ENCODE measurements around the gene INA.
"Not testable (repeated sequence)": the region's sequence is repeated elsewhere in the genome, so short reads cannot be mapped to it uniquely, and the experiment has no call there.

INA gene

DNA sequence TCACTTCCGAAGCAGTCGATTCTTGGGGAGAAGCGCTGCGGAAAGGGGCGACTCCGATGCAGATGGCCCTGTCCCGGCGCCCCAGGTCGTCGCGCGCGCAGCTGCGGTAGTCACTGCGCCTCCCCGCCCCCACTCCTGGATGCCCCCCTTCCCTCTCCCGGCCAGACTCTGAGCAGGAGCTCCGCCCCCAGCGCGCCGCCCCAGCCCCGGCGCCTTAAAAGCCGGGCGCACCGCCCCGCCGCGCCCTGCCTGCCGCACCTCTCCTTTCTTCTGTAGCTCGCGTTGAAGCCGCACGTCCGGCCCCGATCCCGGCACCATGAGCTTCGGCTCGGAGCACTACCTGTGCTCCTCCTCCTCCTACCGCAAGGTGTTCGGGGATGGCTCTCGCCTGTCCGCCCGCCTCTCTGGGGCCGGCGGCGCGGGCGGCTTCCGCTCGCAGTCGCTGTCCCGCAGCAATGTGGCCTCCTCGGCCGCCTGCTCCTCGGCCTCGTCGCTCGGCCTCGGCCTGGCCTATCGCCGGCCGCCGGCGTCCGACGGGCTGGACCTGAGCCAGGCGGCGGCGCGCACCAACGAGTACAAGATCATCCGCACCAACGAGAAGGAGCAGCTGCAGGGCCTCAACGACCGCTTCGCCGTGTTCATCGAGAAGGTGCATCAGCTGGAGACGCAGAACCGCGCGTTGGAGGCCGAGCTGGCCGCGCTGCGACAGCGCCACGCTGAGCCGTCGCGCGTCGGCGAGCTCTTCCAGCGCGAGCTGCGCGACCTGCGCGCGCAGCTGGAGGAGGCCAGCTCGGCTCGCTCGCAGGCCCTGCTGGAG lies at the start of gene INA:
Gene INA (plus strand): TSS at position 243 of the 817 bp plus-strand sequence. CDS start 74 bp downstream, at position 317.
- peak; percentile 15 for DNase-seq (ENCODE audit: low read depth)

DNA sequence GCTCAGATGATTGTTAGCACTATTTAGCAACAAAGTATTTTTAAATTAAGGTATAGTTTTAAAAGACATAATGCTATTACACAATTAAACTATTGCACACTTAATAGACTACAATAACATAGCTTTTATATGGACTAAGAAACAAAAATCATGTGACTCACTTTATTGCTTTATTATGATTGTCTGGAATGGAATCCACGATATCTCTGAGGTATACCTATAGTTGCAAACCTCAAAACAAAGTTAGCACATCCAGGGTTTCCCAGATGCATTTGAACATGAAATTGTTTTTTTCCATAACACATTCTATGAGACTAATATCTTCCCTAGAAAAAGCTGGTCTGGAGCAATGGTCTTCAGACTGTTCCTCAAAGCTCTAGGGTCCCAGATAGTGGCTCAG lies 49.5 kb upstream of the INA start:
- peak; percentile 26 for DNase-seq (ENCODE audit: low read depth)

DNA sequence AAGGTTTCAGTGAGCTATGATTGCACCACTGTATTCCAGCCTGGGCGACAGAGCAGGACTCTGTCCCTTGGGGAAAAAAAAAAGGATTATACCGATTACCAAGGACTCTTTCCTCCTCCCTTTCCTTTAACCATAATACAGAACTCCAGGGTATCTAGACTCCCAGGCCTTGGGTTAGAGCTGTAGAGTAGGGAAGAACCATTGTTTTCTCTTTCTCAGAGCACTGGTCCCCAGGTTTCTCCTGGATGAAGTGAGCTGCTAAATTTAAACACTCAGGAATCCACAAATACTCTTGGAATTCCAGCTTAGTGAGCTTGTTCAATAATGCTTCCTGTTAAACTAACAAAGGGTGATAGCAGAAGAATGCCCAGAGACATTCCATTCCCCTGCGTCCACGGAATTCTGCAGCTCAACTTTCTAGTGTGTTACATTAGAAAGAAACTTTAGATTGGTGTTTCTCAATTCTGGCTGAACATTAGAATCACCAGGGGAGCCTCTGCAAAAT lies 45.8 kb upstream of the INA start:
- DNase-seq (ENCODE audit: low read depth): peak; percentile 97

DNA sequence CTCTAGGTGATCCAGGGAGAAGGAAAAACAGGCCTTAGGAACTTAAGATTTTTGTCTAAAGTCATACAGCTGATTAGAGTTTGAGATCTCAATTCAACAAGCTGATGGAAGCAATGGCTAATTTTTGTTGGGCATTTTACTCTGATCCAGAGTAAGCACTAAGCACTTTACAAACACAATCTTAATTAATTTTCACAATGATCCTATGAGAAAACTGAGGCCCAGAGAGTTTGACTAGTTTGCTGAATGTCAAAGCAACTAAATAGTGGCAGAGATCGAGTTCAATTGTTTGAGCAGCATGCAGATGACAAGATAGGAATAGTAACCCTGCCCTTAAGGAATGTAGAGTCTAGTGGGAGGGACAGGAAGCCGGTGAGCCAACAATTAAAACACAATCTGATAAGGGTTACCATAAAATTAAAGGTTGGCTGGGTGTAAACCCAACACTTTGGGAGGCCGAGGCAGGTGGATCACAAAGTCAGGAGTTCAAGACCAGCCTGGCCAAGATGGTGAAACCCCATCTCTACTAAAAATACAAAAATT lies 44.7 kb upstream of the INA start:
- DNase-seq (ENCODE audit: low read depth): peak; percentile 49

DNA sequence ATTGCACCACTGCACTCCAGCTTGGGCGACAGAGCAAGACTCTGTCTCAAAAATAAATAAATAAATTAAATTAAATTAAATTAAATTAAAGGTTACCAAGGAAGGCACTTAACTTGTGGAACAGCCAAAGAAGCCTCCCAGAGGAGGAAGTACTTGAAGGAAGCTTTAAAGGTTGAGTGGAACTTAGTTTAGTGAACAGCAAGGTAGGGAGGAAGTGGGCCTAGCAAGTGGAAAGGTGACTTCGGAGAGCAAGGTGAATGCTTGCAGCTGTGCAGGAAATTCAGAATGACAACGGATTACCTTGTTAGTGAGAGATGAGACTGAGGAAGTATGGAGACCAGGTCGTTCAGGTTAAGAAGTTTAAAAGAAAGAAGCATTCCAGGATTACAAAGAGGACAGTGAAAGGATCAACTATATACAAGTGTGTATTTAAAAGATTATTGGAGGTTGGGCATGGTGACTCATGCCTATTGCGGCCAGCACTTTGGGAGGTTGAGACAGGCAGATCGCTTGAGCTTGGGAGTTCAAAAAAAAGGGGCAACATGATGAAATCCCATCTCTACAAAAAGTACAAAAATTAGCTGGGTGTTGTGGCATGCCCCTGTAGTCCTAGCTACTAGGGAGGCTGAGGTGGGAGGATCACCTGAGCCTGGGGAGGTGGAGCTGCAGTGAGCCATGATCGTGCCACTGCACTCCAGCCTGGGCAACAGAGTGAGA lies 44.0 kb upstream of the INA start:
- DNase-seq (ENCODE audit: low read depth): peak; percentile 73

DNA sequence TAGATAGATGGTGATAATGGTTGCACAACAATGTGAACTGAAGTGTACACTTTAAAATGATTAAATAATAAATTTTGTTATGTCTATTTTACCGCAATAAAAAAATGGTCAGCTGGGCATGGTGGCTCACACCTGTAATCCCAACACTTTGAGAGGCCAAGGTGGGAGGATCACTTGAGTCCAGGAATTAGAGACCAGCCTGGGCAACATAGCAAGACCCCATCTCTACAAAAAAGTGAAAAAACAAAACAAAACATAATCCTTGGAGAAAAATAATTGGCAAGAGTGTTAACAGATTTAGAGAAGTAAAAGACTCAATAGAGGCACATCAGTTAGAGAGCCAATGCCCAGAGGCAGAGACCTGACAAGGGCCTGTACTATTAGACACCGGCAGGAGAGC lies 41.2 kb upstream of the INA start:
- DNase-seq (ENCODE audit: low read depth): no peak

DNA sequence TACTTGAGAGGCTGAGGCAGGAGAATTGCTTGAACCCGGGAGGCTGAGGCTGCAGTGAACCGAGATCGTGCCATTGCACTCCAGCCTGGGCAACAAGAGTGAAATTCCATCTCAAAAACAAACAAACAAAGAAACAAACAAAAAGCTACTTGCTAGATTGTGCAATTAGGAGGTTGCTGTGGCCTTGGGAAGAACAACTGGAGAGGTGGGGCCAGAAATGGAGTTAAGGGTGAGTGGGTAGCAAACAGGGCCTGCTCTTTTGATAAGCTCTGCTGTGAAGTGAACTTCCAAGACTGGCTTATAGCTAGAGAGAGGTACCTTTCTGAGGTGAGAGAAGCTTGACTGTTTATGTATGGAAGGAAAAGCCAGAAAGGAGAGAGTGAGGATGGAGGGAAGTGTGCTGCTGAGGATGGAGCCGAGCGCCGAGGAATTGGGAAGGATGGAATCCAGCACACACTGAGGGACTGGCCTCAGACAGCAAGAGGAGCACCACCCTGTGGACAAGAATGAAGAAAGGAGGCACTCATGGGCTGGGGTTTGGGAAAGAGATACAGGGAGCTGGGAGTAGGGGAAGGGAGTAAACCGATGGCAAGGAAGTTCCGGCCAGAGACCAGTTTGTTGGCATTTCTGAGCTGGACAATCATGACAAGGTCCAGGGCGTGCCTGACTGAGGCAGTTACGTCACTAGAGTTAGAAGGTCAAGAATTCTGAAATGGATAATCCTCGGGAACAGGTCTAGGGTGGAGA lies 38.3 kb upstream of the INA start:
- peak; percentile 64 for DNase-seq (ENCODE audit: low read depth)

DNA sequence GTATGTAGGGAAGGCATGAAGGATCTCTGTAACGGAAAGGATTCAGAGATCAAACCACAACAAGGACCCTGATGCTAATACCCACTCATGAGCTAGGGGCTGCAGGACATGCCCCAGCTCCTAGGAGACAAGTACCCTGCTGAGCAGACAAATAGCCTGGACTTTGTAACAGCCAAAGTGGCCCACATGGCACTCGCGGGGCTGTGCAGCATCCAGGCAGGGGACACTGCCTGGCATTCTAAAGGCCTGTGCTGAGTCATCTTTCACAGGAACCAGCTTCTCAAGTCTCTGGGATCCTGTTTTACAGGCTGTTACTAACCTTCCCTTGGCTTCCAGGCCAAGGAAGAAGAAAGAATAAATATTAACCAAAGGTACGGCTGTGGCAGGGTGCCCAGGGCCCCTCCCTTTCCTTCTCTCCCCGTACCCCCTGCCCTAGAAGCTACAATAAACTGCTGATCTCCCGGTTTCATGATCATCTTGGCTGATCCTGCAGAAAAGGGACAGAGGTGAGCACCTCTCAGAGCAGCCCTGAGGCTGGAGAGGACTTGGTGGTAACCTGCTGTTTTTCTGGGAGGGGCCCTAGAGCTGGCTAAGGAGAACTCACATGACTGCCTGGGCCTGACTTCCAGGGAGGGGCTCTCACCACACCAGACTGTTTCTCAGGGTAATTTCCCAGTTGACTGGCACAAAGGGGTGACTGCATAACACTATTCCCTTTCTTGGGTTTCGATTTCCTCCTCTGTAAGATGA lies 35.5 kb upstream of the INA start:
- peak; percentile 65 for DNase-seq (ENCODE audit: low read depth)

DNA sequence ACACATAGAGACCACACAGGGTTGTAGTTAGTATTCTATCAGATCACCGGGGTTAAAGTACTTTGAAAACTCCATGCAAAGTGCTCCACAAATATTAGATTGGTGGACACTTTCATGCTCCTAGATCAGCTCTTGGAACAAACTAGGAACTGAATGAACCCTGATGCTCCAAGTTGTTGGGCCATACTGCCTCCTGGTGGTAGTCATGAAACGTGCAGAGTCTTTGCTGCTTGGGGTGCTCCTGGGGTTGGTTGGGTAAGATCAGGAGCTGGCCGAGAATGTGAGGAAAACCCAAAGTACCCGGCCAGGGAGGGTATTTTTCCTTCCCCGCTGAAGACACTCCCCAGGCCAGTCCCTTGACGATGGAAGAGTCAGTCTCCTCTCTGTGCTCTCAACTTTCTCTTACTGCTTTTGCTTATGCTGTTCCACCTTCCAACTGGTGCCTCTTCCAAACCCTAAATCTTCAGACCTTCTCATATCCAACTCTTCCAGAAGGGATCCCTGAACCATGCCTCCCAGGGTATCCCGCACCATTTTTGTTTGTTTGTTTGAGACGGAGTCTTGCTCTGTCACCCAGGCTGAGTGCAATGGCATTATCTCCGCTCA lies 32.2 kb upstream of the INA start:
- peak; percentile 81 for DNase-seq (ENCODE audit: low read depth)

DNA sequence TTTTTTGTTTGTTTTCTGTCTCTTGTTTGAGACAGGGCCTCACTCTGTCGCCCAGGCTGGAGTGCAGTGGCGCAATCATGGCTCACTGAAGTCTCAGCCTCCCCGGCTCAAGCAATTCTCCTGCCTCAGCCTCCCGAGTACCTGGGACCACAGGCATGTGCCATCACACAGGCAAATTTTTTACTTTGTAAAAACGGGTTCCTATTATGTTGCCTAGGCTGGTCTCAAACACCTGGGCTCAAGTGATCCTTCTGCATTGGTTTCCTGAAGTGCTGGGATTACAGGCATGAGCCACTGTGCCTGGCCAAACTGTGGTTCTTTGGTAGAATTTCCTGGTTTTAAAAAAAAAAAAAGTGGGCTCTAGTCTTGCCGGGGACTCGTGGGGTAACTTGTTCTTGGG lies 31.4 kb upstream of the INA start, which contains the start of gene RPEL1:
Gene RPEL1 (plus strand): TSS at position 301 of the 400 bp plus-strand sequence. CDS start 110 bp downstream, outside the sequence.
- not testable (repeated sequence) for DNase-seq (ENCODE audit: low read depth)

DNA sequence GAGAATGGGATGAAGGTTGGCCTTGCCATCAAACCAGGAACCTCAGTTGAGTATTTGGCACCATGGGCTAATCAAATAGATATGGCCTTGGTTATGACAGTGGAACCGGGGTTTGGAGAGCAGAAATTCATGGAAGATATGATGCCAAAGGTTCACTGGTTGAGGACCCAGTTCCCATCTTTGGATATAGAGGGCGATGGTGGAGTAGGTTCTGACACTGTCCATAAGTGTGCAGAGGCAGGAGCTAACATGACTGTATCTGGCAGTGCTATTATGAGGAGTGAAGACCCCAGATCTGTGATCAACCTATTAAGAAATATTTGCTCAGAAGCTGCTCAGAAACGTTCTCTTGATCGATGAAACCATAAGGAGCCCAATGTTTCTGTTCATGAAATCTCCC lies 30.6 kb upstream of the INA start:
- peak; percentile 27 for DNase-seq (ENCODE audit: low read depth)

DNA sequence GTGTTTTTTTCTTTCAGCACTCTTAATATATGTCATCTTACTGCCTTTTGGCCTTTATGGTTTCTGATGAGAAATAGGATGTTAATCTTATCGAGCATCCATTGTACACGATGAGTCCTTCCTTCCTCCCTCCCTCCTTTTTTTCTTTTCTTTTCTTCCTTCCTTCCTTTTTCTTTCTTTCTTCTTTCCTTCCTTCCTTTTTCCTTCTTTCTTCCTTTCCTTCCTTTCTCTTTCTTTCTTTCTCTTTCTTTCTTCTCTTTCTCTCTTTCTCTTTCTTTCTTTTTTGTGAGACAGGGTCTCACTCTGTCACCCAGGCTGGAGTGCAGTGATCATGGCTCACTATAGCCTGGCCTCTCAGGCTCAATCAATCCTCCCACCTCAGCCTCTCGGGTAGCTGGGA lies 22.8 kb upstream of the INA start:
- no peak for DNase-seq (ENCODE audit: low read depth)

DNA sequence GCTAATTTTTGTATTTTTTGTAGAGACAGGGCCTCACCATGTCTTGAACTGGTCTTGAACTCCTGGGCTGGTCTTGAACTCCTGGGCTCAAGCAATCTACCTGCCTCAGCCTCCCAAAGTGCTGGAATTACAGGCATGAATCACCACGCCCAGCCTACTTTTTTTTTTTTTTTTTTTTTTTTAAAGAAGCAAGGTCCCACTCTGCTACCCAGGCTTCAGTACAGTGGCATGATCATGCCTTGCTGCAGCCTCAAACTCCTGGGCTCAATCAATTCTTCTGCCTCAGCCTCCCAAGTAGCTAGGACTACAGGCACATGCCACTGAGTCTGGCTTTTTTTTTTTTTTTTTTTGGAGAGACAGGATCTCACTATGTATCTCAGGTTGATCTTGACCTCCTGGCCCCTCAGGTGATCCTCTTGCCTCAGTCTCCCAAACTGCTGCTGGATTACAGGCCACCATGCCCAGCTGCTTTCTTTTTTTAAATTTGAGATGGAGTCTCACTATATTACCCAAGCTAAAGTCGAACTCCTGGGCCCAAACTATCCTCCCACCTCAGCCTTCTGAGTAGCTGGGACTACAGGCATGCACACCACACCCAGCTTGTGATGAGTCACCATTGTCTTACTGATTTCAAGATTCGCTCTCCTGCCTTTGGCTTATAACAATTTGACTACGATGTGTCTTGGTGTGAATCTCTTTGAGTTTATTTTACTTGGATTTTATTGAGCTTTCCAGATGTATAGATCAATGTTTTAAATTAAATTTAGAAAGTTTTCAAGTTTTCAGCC lies 22.2 kb upstream of the INA start:
- DNase-seq (ENCODE audit: low read depth): peak; percentile 79

DNA sequence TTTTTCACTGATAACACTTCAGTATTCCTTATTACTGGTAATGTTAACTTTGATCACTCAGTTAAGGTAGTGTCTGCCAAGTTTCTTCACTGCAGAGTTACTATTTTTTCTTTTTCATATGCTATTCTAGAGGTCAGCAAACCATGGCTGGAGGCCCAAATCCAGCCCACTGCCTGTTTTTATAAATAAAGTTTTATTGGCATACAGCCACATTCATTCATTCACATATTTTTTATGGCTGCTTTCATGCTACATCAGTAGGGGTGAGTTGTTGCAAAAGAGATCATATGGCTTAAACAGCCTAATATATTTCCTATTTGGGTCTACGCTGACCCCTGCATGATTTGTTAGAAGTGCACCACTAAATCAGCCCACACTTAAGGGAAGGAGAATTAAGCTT lies 20.3 kb upstream of the INA start:
- DNase-seq (ENCODE audit: low read depth): no peak

DNA sequence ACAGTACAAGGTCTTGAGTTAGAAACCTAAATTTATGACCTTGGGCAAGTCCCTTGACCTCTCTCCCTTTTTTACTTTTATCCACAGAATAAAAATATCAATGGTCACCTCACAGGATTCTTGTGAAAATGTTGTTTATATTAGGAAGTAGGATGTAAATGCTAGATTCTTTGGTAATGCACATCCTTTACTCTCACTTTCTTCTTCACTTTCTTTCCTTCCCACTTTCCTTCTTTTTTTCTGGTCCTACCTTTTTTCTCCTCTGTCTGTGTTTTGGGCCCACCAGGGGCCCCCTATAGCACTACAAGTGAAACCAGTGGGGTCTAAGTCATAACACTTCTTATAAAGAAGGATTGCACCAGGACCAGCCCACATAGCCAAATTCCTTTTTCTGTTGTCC lies 19.1 kb upstream of the INA start:
- DNase-seq (ENCODE audit: low read depth): no peak

DNA sequence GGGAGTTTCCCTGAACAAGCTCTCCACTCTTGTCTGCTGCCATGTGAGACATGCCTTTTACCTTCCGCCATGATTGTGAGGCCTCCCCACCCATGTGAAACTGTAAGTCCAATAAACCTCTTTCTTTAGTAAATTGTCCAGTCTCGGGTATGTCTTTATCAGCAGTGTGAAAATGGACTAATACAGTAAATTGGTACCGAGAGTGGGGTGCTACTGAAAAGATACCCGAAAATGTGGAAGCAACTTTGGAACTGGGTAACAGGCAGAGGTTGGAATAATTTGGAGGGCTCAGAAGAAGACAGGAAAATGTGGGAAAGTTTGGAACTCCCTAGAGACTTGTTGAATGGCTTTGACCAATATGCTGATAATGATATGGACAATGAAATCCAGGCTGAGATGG lies 18.0 kb upstream of the INA start:
- DNase-seq (ENCODE audit: low read depth): not testable (repeated sequence)

DNA sequence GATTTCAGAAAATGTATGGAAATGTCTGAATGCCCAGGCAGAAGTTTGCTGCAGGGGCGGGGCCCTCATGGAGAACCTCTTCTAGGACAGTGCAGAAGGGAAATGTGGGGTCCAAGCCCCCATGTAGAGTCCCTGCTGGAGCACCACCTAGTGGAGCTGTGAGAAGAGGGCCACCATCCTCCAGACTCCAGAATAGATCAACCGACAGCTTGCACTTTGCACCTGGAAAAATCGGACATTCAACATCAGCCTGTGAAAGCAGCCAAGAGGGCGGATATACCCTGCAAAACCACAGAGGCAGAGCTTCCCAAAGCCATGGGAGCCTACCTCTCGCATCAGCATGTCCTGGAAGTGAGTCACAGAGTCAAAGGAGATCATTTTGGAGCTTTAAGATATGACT lies 16.9 kb upstream of the INA start:
- DNase-seq (ENCODE audit: low read depth): no peak

DNA sequence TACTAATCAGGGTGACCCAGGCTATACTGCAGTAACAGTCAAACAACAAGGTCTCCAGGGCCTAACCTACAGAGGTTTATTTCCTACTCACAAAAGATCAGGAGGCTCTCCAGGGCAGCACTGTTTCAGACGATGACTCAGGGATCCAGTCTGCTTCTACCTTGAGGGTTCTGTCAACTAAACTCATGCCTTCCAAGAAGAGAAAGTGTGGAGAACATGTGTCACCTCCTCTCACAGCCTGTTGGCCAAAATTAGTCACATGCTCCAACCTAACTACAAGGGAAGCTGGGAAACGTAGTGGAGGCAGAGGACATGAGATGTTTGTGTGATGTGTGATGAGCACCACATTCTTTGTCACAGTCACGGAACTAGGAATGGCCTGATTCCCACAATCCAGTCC lies 14.7 kb upstream of the INA start:
- peak; percentile 48 for DNase-seq (ENCODE audit: low read depth)

DNA sequence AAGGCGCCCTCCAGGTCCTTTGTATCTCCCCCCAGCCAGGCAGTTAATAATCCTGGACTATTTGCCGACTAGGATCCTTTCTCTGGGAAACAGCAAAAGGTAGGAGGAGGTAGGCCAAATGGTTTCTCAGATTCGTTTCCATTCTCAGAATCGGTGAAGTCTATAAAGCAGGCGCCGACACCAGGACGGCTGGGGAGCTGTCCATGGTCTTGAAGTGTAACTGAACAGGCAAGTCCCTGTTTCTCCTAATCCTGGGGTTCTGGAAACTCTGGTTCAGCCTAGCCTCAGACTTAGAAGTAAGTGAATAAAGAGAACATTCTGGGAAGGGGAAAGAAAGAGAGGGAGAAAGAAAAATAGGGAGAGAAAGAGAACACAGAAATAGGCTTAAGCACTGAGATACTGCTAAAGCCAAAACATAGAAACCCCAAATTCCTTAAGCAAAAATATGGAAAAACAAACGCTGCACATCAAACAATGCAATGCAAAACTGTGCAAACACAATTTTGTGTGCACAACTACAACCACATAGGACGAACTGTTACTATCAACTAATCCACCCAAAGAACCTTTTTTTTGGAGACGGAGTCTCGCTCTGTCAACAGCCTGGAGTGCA lies 11.1 kb upstream of the INA start:
- peak; percentile 71 for DNase-seq (ENCODE audit: low read depth)

DNA sequence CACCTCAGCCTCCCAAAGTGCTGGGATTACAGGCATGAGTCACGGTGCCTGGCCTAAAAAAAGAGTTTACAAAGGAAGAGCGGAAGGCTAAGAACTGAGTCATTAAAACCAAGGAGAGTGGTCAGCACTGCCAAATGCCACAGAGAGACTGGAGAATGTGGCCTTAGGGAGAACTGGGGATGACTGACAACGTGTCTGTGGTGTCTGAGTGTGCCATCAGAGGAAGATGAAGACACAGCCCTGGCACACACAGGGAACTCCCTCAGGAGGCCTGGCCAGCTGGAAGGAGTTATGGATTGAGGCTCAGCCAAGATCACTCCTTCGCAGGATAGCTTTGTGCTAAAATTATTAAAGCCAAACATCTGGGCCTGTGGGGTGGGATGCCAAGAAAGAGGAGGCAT lies 3.9 kb upstream of the INA start:
- DNase-seq (ENCODE audit: low read depth): peak; percentile 99
